Upper lobe of left lung (tissue), 6 donors: ENCODE measurements around the gene HNF4A. TPM values are rescaled to one million over a fixed set of nuclear protein-coding genes. Genes with fewer than 3 reads are reported as not detected.

Source experiments
- ATAC-seq, 2 donors: fragments of 200-7000 bp; cut with Tn5 transposase; one replicate each; pipeline ENCODE4 v1.9.1; 2022; ENCODE audit warnings: mild to moderate bottlenecking in 2 of 2, moderate library complexity in 2 of 2; ENCODE audit not compliant: low FRiP score in 2 of 2
- DNase-seq, 2 donors: peaks; one replicate each; pipeline ENCODE4 v3.0.0-alpha.2; 2019 to 2020
- H3K27ac ChIP-seq, 4 donors: fragments of 200-600 bp; sonication (generic); one replicate each; pipeline ENCODE4 v1.5.1; 2016 to 2019
- H3K27me3 ChIP-seq, 4 donors: fragments of 200-600 bp; sonication (generic); one replicate each; pipeline ENCODE4 v1.5.1; 2017 to 2019
- H3K36me3 ChIP-seq, 4 donors: fragments of 200-600 bp; sonication (generic); one replicate each; pipeline ENCODE4 v1.5.1; 2016 to 2019
- H3K4me1 ChIP-seq, 4 donors: fragments of 200-600 bp; sonication (generic); one replicate each; pipeline ENCODE4 v1.5.1; 2018 to 2019
- H3K4me3 ChIP-seq, 4 donors: fragments of 200-600 bp; sonication (generic); one replicate each; pipeline ENCODE4 v1.5.1; 2017 to 2019; ENCODE audit warnings: mild to moderate bottlenecking in 2 of 4, moderate library complexity in 1 of 4
- H3K9me3 ChIP-seq, 4 donors: fragments of 200-600 bp; sonication (generic); one replicate each; pipeline ENCODE4 v1.5.1; 2018 to 2019
- EP300 ChIP-seq, 4 donors: sonication (generic); formaldehyde crosslinking; IDR thresholded peaks; one replicate each; pipeline ENCODE4 v1.5.1; 2017; ENCODE audit warnings: antibody characterized with exemption in 4 of 4, control low read depth in 2 of 4
- POLR2A ChIP-seq, 4 donors: fragments of 450-650 bp; IDR thresholded peaks; one replicate each; pipeline ENCODE4 v1.5.1; 2016 to 2017; ENCODE audit warnings: antibody characterized with exemption in 4 of 4, mild to moderate bottlenecking in 2 of 4
- POLR2AphosphoS5 ChIP-seq, 2 donors: sonication (generic); formaldehyde crosslinking; IDR thresholded peaks; one replicate each; pipeline ENCODE4 v1.5.1; 2017; ENCODE audit warnings: antibody characterized with exemption in 2 of 2
- WGBS, 2 donors: methylation state at CpG; one replicate each; pipeline ENCODE4 v1.1.5; 2017 to 2018; 5-methylcytosine and 5-hydroxymethylcytosine counted together
- total RNA-seq, 6 donors: library from RNA; depleted of rRNA in 4 of 6; stranded (reverse); fragments of >200 nt in 4 of 6; gene quantifications; one replicate each; pipeline versions ENCODE4 v1.1.0 to v1.2.1, GENCODE V29; 2016 to 2021
- TF ChIP-seq, protein P1 (sequence below), 6 experiments: fragments of 450-650 bp in 4 of 6; fragments of 200-600 bp in 2 of 6; sonication (generic) in 2 of 6; IDR thresholded peaks; one replicate each; pipeline ENCODE4 v1.5.1; 2016 to 2019; ENCODE audit warnings: antibody characterized with exemption in 6 of 6
- donor health status: DM: no; HTN: no; CAD: no; lungs with moderate emphysema.
- donor health status: DM: no; HTN: yes; CAD: no; lungs with severe emphysema.

The HNF4A gene
- total RNA-seq, 6 donors from 2014 or later, result under 0.01 to 0.74 (median 0.45) TPM; not detected in 2

DNA sequence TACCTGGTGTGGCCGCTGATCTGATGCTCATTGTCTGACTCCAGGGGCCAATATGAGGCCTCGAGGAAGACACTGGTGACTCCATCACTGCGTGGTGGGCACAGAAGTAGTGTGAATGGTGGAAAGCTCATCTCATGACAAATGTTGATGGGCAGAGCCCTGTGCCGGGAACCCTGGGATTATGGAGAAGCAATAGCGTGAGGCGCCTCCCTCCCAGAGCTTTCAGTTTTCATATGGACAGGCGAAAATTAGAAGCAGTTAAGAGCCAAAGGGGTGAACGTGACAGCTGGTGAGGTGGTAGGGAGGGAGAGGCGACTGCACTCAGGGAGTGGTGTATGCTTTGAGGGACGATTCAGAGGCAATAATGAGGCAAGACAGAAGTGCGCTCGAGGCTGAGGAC, 80.9 kb downstream of the HNF4A start:
- 71 to 81% methylated on average over 11 of the region's 12 CpGs for WGBS, 2 donors

DNA sequence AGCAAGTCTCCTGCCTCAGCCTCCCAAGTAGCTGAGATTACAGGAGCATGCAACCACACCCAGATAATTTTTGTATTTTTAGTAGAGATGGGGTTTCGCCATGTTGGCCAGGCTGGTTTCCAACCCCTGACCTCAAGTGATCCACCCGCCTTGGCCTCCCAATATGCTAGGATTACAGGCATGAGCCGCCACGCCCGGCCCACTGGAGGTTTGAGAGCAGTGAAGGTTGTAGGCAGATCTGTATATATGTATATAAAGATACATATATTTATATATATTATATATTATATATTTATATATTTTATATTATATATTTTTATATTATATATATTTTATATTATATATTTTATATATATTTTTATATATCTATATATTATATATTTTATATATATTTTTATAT, 82.0 kb downstream of the HNF4A start:
- no peaks in the 10 kb centered on the region for H3K9me3 ChIP-seq
- no peaks in the 10 kb centered on the region for H3K27me3 ChIP-seq
- ATAC-seq (no peak), DNase-seq (peak in 1 of 2 donors; percentile 47)
- WGBS, 2 donors, result 94 to 97% methylated on average over 5 of the region's 5 CpGs
- H3K27ac ChIP-seq, result no peak overlapping the region
- H3K4me1 ChIP-seq, result no peaks in the 10 kb centered on the region
- no peak overlapping the region for H3K4me3 ChIP-seq
- TF ChIP-seq EP300 (IDR thresholded peaks at IDR 0.05) (no peak), POLR2A (IDR thresholded peaks at IDR 0.05) (no peak), POLR2AphosphoS5 (IDR thresholded peaks at IDR 0.05) (no peak)
- TF ChIP-seq, protein P1, sequence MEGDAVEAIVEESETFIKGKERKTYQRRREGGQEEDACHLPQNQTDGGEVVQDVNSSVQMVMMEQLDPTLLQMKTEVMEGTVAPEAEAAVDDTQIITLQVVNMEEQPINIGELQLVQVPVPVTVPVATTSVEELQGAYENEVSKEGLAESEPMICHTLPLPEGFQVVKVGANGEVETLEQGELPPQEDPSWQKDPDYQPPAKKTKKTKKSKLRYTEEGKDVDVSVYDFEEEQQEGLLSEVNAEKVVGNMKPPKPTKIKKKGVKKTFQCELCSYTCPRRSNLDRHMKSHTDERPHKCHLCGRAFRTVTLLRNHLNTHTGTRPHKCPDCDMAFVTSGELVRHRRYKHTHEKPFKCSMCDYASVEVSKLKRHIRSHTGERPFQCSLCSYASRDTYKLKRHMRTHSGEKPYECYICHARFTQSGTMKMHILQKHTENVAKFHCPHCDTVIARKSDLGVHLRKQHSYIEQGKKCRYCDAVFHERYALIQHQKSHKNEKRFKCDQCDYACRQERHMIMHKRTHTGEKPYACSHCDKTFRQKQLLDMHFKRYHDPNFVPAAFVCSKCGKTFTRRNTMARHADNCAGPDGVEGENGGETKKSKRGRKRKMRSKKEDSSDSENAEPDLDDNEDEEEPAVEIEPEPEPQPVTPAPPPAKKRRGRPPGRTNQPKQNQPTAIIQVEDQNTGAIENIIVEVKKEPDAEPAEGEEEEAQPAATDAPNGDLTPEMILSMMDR (IDR thresholded peaks at IDR 0.05), result no peak
- H3K36me3 ChIP-seq, result no peaks in the 10 kb centered on the region

More for the DNA sequence above, 80.9 kb downstream of the HNF4A start:
- ATAC-seq, result no peak
- H3K4me1 ChIP-seq, result no peaks in the 10 kb centered on the region
- no peak for DNase-seq
- H3K27me3 ChIP-seq, result no peaks in the 10 kb centered on the region
- no peak overlapping the region for H3K4me3 ChIP-seq
- no peak overlapping the region for H3K27ac ChIP-seq
- TF ChIP-seq POLR2A (IDR thresholded peaks at IDR 0.05) (no peak), POLR2AphosphoS5 (IDR thresholded peaks at IDR 0.05) (no peak), EP300 (IDR thresholded peaks at IDR 0.05) (no peak)
- TF ChIP-seq, protein P1 (IDR thresholded peaks at IDR 0.05), result no peak
- H3K9me3 ChIP-seq, result no peaks in the 10 kb centered on the region
- H3K36me3 ChIP-seq, result no peaks in the 10 kb centered on the region

DNA sequence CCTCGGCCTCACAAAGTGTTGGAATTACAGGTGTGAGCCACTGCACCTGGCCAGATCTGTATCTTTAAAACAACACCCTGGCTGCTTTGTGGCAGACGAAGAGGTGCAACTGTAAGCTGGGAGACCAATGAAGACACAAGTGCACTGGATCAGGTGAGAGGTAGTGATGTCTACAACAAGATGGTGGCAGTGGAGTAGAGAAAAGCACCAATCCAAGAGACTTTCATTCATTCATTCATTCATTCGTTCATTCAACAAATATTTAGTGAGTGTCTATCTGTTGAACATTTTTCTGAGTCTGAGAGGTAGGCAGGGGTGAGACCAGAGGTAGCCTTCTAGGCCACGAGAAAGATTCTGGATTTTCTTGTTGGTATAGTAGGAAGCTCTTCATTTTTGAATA, 83.3 kb downstream of the HNF4A start:
- Histone ChIP-seq H3K27me3 (no peaks in the 10 kb centered on the region), H3K4me1 (no peaks in the 10 kb centered on the region), H3K9me3 (no peaks in the 10 kb centered on the region), H3K36me3 (no peaks in the 10 kb centered on the region), H3K27ac (no peak overlapping the region), H3K4me3 (no peak overlapping the region)
- TF ChIP-seq POLR2AphosphoS5 (IDR thresholded peaks at IDR 0.05) (no peak), POLR2A (IDR thresholded peaks at IDR 0.05) (no peak)
- 86 to 91% methylated on average over 4 of the region's 4 CpGs for WGBS, 2 donors
- ATAC-seq (no peak), DNase-seq (no peak)

DNA sequence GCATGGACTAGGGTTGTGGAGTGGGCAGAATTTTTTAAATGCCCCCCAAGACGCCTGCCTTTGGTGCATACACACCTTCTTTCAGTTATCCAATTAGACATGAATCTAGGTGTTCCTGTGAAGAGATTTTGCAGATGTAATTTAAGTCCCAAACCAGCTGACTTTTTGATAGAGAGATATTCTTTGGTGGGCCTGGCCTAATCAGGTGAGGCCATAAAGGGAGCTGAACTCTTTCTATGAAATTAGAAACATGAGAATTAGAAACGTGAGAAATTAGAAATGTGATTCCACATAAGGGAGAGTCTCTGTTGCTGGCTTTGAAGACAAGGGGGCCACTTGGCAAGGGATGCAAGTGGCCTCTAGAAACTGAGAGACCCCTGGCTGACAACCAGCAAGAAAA, 83.8 kb downstream of the HNF4A start:
- H3K27me3 ChIP-seq, result no peaks in the 10 kb centered on the region
- H3K4me1 ChIP-seq, result no peaks in the 10 kb centered on the region
- H3K4me3 ChIP-seq, result no peak overlapping the region
- no peak overlapping the region for H3K27ac ChIP-seq
- 65 to 71% methylated on average over 2 of the region's 2 CpGs for WGBS, 2 donors
- DNase-seq, result no peak
- no peak for TF ChIP-seq POLR2AphosphoS5 (IDR thresholded peaks at IDR 0.05)
- H3K9me3 ChIP-seq, result no peaks in the 10 kb centered on the region
- no peak for ATAC-seq
- no peaks in the 10 kb centered on the region for H3K36me3 ChIP-seq

DNA sequence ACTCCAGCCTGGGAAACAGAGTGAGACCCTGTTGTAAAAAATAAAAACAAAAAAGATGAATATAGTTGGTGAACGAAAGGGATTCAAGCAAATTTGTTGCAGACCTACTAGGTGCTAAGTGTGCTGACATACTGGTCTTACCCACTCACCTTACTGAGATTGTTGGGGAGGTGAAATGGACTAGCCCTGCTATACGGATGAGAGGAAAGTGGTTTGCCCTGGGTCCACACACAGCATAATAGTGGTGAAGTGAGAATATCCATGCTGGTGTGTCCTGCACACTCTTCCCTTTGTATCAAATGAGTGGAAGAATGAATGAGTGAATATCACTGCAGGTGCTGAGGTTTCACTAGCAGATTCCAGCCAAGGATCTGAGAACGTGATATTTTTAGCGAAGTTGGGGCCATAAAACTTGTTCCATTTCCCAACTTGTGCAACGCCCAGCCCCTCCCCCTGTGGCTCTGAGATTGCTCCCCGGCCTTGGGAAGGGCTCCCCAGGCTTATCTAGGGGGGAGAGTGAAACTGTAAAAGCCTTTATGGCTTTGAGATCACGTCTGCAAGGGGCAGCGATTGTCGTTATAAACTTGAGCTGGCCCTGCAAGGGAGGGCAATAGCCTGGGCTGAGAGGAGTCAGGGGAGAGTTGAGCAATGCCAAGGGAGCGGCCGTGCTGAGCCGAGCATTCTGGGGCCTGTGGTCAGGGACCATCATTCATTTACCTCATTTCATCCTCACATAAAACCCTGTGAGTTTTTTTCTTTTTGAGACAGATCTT, 87.0 kb downstream of the HNF4A start:
- DNase-seq (no peak), ATAC-seq (peak in 1 of 2 donors; percentile 66)
- no peak for TF ChIP-seq EP300 (IDR thresholded peaks at IDR 0.05)
- peak in 1 of 4 donors; percentile 14 for TF ChIP-seq POLR2A (IDR thresholded peaks at IDR 0.05)
- Histone ChIP-seq H3K4me1 (no peaks in the 10 kb centered on the region), H3K4me3 (no peak overlapping the region), H3K9me3 (no peaks in the 10 kb centered on the region), H3K27ac (no peak overlapping the region), H3K36me3 (no peaks in the 10 kb centered on the region), H3K27me3 (no peaks in the 10 kb centered on the region)
- 51 to 54% methylated on average over 12 of the region's 12 CpGs for WGBS, 2 donors

DNA sequence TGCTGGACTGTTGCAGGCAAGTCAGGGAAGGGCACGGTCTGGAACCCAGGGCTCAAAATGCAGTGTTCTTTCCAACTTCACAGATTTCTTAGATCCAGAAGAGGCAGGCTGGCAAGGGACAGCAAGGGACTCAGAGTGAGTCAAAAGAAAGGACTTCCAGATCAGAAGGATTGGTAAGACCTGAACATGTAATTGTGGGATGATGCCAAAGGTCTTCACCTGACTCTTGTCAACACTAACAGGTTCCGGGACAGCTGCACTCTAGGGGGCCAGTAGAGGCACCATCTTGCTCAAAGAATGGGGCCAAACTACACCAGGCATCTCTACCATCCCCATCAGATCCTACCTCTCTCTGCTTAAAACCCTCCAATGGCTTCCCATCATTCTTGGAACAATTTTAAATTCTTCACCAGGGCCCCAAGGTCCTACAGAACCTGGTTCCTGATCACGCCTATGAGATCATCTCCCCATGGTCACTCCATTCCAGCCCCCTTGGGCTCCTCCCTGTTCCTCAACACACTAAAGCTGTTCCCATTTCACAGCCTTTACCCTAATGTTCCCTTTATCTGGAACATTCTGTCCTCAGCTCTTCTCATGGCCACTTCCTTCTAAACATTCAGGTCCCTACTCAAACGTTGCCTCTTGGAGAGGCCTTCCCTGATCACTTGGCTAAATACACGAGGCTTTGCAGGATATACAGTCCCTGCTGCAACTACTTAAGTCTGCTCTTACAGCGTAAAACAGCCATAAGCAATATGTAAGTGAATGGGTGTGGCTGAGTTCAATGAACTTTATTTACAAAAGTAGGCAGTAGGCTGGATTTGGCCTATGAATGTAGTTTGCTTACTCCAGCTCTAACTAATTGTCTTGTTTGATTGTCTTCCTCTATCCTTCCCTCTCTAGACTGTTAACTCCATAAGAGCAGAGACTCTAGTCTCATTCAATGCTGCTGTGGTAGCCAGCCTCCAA, 90.5 kb downstream of the HNF4A start:
- Histone ChIP-seq H3K27me3 (no peaks in the 10 kb centered on the region), H3K9me3 (no peaks in the 10 kb centered on the region), H3K4me3 (no peak overlapping the region), H3K27ac (peak overlapping the region in 1 of 4 donors; percentile 36), H3K4me1 (peaks cover 15 to 23% (median 16%) of the 10 kb centered on the region in 4 donors), H3K36me3 (no peaks in the 10 kb centered on the region)
- TF ChIP-seq, protein P1 (IDR thresholded peaks at IDR 0.05), result no peak
- TF ChIP-seq EP300 (IDR thresholded peaks at IDR 0.05), result peak in 1 of 4 donors; percentile 56
- DNase-seq, result no peak
- peak in 1 of 2 donors; percentile 35 for ATAC-seq
- WGBS, 2 donors, result 64 to 69% methylated on average over 6 of the region's 6 CpGs
